Measurements from ENCODE around the gene PLAC8.
"Not testable (repeated sequence)": the region's sequence is repeated elsewhere in the genome, so short reads cannot be mapped to it uniquely, and the experiment has no call there.

PLAC8 gene

DNA sequence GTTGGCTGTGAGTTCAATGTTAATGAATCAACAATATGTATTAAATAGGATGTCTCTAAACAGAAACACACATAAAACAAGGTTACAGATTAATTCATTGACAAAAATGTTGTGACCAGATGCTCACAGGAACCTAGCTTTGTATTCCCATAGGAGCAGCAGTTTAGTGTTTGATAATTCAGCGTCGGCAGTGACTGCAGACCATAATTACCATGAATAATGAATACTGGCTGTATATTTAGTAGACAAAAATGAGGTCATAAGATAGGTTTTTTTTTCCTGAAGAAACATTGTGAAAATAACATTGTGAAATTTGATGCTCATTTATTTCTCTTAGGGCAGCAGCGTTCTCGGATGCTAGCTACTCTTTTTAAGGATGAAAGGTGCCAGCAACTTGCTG lies 51.8 kb downstream of the PLAC8 start:
- DNase-seq = peak; percentile 24

DNA sequence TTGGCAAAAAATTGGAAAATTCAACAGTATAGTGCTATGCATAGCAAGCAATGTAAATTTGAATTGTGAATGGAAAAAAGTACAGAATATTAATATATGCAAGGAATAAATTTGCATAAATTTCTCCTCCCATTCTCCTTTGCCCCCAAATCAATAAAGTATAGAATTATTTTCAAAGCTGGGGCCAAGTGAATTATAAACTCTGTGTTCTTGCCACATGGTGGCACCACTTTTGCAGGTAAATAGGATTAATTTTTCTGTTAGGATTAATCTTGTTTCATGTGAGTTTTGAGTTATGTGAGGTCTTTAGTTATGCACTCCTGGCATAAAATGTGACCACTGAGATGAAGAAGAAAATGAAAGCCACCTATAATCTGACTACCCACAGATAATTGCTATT lies 59.6 kb downstream of the PLAC8 start:
- no peak for DNase-seq

- DNase-seq = not testable (repeated sequence)
Observed at GRCh38 chr4:83048781-83049180, 65.7 kb downstream of the PLAC8 start.

GRCh38 chr4:83046693-83047473 lies 67.6 kb downstream of the PLAC8 start:
- no peak for DNase-seq

DNA sequence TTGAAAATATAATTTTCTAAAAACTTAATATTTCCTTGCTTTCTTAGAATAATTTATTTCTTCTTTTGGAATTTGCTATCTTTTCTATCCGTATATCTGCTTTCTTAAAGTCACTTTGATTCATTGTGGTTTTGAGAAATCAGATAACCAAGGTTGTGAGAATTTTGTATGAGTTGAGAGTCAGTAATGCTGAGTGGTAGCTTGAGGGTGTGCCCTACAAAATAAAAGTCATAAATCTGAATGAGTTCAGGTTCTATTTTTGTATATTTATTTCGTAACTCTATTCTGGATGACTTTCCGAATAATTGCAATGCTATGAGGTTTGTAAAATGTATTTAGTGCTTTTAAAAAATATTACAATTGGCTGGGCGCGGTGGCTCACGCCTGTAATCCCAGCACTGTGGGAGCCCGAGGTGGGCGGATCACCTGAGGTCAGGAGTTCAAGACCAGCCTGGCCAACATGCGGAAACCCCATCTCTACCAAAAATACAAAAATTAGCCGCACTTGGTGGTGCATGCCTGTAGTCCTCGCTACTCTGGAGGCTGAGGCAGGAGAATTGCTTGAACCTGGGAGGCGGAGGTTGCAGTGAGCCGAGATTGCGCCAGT lies 70.6 kb downstream of the PLAC8 start:
- DNase-seq = no peak

DNA sequence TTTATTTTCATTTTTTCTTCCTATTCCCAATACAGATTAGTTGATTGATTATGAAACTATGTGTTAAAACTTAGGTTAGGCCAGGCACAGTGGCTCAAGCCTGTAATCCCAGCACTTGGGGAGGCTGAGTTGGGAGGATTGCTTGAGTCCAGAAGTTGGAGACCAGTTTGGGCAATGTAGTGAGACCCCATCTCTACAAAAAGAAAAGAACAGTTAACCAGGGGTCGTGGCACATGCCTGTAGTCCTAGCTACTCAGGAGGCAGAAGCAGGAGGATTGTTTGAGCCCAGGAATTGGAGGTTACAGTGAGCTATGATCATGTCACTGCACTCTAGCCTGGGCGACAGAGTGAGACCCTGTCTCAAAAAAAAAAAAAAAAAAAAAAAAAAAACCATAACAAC lies 71.4 kb downstream of the PLAC8 start:
- DNase-seq = not testable (repeated sequence)

- DNase-seq = no peak
Observed at GRCh38 chr4:83040269-83040668, 74.3 kb downstream of the PLAC8 start.
